H9 (cell line): Measurements from ENCODE around the gene APOH. TPM values are rescaled to one million over a fixed set of nuclear protein-coding genes. Genes with fewer than 3 reads are reported as not detected.

Source experiments
- DNase-seq: peaks from one replicate; pipeline ENCODE4 v3.0.0-alpha.2; 2017
- H2AFZ ChIP-seq: one replicate; pipeline ENCODE4 v1.6.1; 2013; ENCODE audit warnings: mild to moderate bottlenecking, low read length, control low read depth, moderate library complexity
- H2AK5ac ChIP-seq: 2 replicates; pipeline ENCODE4 v1.6.1; 2013; ENCODE audit warnings: low read length, control low read depth, mixed read lengths; ENCODE audit not compliant: insufficient read length
- H2BK120ac ChIP-seq: one replicate; pipeline ENCODE4 v1.6.1; 2013; ENCODE audit warnings: low read depth, mild to moderate bottlenecking, low read length, control low read depth, inconsistent platforms; ENCODE audit not compliant: poor library complexity, severe bottlenecking
- H2BK12ac ChIP-seq: 2 replicates; pipeline ENCODE4 v1.6.1; 2013; ENCODE audit warnings: low read length, control low read depth, mixed read lengths, low read depth; ENCODE audit not compliant: insufficient read length
- H2BK15ac ChIP-seq: 2 replicates; pipeline ENCODE4 v1.6.1; 2013; ENCODE audit warnings: low read depth, low read length, control low read depth
- H2BK20ac ChIP-seq: one replicate; pipeline ENCODE4 v1.6.1; 2013; ENCODE audit warnings: low read depth, mild to moderate bottlenecking, low read length, control low read depth, inconsistent platforms; ENCODE audit not compliant: poor library complexity, severe bottlenecking
- H2BK5ac ChIP-seq: 2 replicates; pipeline ENCODE4 v1.6.1; 2013; ENCODE audit warnings: low read length, control low read depth, mixed read lengths; ENCODE audit not compliant: insufficient read length
- H3K14ac ChIP-seq: 2 replicates; pipeline ENCODE4 v1.6.1; 2013; ENCODE audit warnings: low read length, control low read depth; ENCODE audit not compliant: insufficient read depth
- H3K18ac ChIP-seq: 2 replicates; pipeline ENCODE4 v1.6.1; 2013; ENCODE audit warnings: low read depth, mild to moderate bottlenecking, mixed read lengths, low read length, control low read depth; ENCODE audit not compliant: insufficient read length
- H3K23ac ChIP-seq: 2 replicates; pipeline ENCODE4 v1.6.1; 2013; ENCODE audit warnings: low read length, control low read depth, mixed read lengths, low read depth; ENCODE audit not compliant: insufficient read length
- H3K23me2 ChIP-seq: 2 replicates; pipeline ENCODE4 v1.6.1; 2013; ENCODE audit warnings: low read depth, mild to moderate bottlenecking, mixed read lengths, low read length, control low read depth; ENCODE audit not compliant: insufficient read length, poor library complexity, severe bottlenecking
- H3K27ac ChIP-seq: 2 replicates; pipeline ENCODE4 v1.5.1; 2013; ENCODE audit warnings: low read length, control low read depth, mixed read lengths, low read depth; ENCODE audit not compliant: insufficient read length
- H3K27me3 ChIP-seq: 2 replicates; pipeline ENCODE4 v1.6.1; 2013; ENCODE audit warnings: low read length, control low read depth, inconsistent platforms; ENCODE audit not compliant: insufficient read depth
- H3K4ac ChIP-seq: 2 replicates; pipeline ENCODE4 v1.6.1; 2013; ENCODE audit warnings: low read depth, mild to moderate bottlenecking, control low read depth, inconsistent platforms, low read length, moderate library complexity
- H3K4me1 ChIP-seq: 2 replicates; pipeline ENCODE4 v1.6.1; 2013; ENCODE audit warnings: low read length, control low read depth, inconsistent platforms; ENCODE audit not compliant: insufficient read depth
- H3K4me2 ChIP-seq: 2 replicates; pipeline ENCODE4 v1.6.1; 2013; ENCODE audit warnings: low read length, control low read depth, mixed read lengths; ENCODE audit not compliant: insufficient read length, insufficient read depth
- H3K56ac ChIP-seq: 2 replicates; pipeline ENCODE4 v1.6.1; 2013; ENCODE audit warnings: low read depth, mild to moderate bottlenecking, mixed read lengths, low read length, control low read depth; ENCODE audit not compliant: insufficient read length
- H3K79me1 ChIP-seq: 2 replicates; pipeline ENCODE4 v1.6.1; 2013; ENCODE audit warnings: low read depth, mild to moderate bottlenecking, moderate library complexity, low read length, control low read depth, inconsistent platforms; ENCODE audit not compliant: insufficient read depth, poor library complexity, severe bottlenecking
- H3K79me2 ChIP-seq: 2 replicates; pipeline ENCODE4 v1.6.1; 2013; ENCODE audit warnings: low read length, control low read depth, inconsistent platforms; ENCODE audit not compliant: insufficient read depth
- H3K9ac ChIP-seq: 2 replicates; pipeline ENCODE4 v1.6.1; 2013; ENCODE audit warnings: low read length, control low read depth, mixed read lengths; ENCODE audit not compliant: insufficient read length; ENCODE audit errors: extremely low read depth
- H3K9me3 ChIP-seq: one replicate; pipeline ENCODE4 v1.6.1; 2013; ENCODE audit warnings: low read depth, low read length, inconsistent platforms; ENCODE audit not compliant: control insufficient read depth
- H3T11ph ChIP-seq: one replicate; pipeline ENCODE4 v1.6.1; 2013; ENCODE audit warnings: mild to moderate bottlenecking, low read length, control low read depth, inconsistent platforms
- H4K20me1 ChIP-seq: one replicate; pipeline ENCODE4 v1.6.1; 2013; ENCODE audit not compliant: control insufficient read depth, insufficient read length, insufficient read depth
- H4K5ac ChIP-seq: 2 replicates; pipeline ENCODE4 v1.6.1; 2013; ENCODE audit warnings: low read depth, mild to moderate bottlenecking, mixed read lengths, low read length, control low read depth; ENCODE audit not compliant: insufficient read length
- H4K8ac ChIP-seq: replicated peaks from 2 replicates; pipeline ENCODE4 v1.6.1; 2013; ENCODE audit warnings: low read length, control low read depth, mixed read lengths, low read depth; ENCODE audit not compliant: insufficient read length
- H4K91ac ChIP-seq: 2 replicates; pipeline ENCODE4 v1.6.1; 2013; ENCODE audit warnings: low read depth, mild to moderate bottlenecking, moderate library complexity, mixed read lengths, low read length, control low read depth; ENCODE audit not compliant: insufficient read length
- H3K27ac Mint-ChIP-seq, 3 experiments: 2 replicates in 2 of 3; 3 replicates in 1 of 3; pipeline ENCODE4 v1.8.0; 2020 to 2021; ENCODE audit warnings: mixed read lengths in 3 of 3, mild to moderate bottlenecking in 1 of 3, moderate library complexity in 1 of 3
- H3K27me3 Mint-ChIP-seq: 2 replicates; pipeline ENCODE4 v1.8.0; 2021; ENCODE audit warnings: low read depth, mild to moderate bottlenecking, moderate library complexity, mixed read lengths
- H3K36me3 Mint-ChIP-seq, 3 experiments: 2 replicates in 2 of 3; 3 replicates in 1 of 3; pipeline ENCODE4 v1.8.0; 2020 to 2021; ENCODE audit warnings: low read depth in 3 of 3, mixed read lengths in 3 of 3; ENCODE audit not compliant: insufficient read depth in 1 of 3
- H3K4me1 Mint-ChIP-seq, 2 experiments: 2 replicates each; pipeline ENCODE4 v1.8.0; 2020; ENCODE audit warnings: mixed read lengths in 2 of 2
- H3K4me3 Mint-ChIP-seq, 2 experiments: 2 replicates in 1 of 2; 3 replicates in 1 of 2; pipeline ENCODE4 v1.8.0; 2020 to 2021; ENCODE audit warnings: mild to moderate bottlenecking in 2 of 2, mixed read lengths in 2 of 2, moderate library complexity in 1 of 2
- H3K9me3 Mint-ChIP-seq, 2 experiments: 2 replicates in 1 of 2; 3 replicates in 1 of 2; pipeline ENCODE4 v1.8.0; 2020; ENCODE audit warnings: mild to moderate bottlenecking in 2 of 2, mixed read lengths in 2 of 2, moderate library complexity in 1 of 2
- CTCF ChIP-seq: fragments of 200-600 bp; sonication (generic); conservative IDR thresholded peaks from 3 replicates; pipeline ENCODE4 v1.8.0; 2021; ENCODE audit warnings: antibody characterized with exemption, mild to moderate bottlenecking
- WGBS: extraction: QIAGEN DNeasy Blood & Tissue Kit; methylation state at CpG from one replicate; pipeline ENCODE4 v1.1.7; 2013; ENCODE audit warnings: missing lambda C conversion rate, low lambda C conversion rate, mixed read lengths; ENCODE audit not compliant: insufficient read length; ENCODE audit errors: extremely low coverage; 5-methylcytosine and 5-hydroxymethylcytosine counted together
- total RNA-seq: library from RNA; stranded (reverse); gene quantifications from 2 replicates; pipeline ENCODE4 v1.2.1, GENCODE V29; 2021

APOH gene
- total RNA-seq, 1 experiment from 2014 or later: not detected

GRCh38 chr17:66250686-66251085 is 21.5 kb upstream of the APOH start:
- H3K36me3 Mint-ChIP-seq: no peaks in the 10 kb centered on the region

More at GRCh38 chr17:66250686-66251085, 21.5 kb upstream of the APOH start:
- Histone ChIP-seq H2BK12ac (no peak overlapping the region), H3K9ac (no peak overlapping the region), H4K5ac (no peak overlapping the region), H3T11ph (no peak overlapping the region), H2BK15ac (no peak overlapping the region), H3K14ac (no peak overlapping the region), H2AK5ac (no peak overlapping the region), H2AFZ (no peak overlapping the region), H3K27ac (no peak overlapping the region), H3K56ac (no peak overlapping the region), H2BK120ac (no peak overlapping the region), H4K20me1 (no peaks in the 10 kb centered on the region), H3K23ac (no peak overlapping the region), H3K79me1 (no peaks in the 10 kb centered on the region), H2BK5ac (no peak overlapping the region), H3K18ac (no peak overlapping the region), H3K79me2 (no peaks in the 10 kb centered on the region), H3K9me3 (no peaks in the 10 kb centered on the region), H2BK20ac (no peak overlapping the region), H3K4ac (no peak overlapping the region), H3K27me3 (no peaks in the 10 kb centered on the region), H3K23me2 (no peaks in the 10 kb centered on the region), H3K4me2 (no peak overlapping the region), H4K91ac (no peak overlapping the region), H3K4me1 (no peaks in the 10 kb centered on the region), H4K8ac (no peak overlapping the region)
- no peaks in the 10 kb centered on the region for H3K27me3 Mint-ChIP-seq
- no peaks in the 10 kb centered on the region for H3K9me3 Mint-ChIP-seq
- no peaks in the 10 kb centered on the region for H3K4me1 Mint-ChIP-seq
- H3K4me3 Mint-ChIP-seq: no peak overlapping the region
- no CpG with 5 or more reads among the region's 3 CpGs for WGBS
- DNase-seq: no peak
- TF ChIP-seq CTCF: no peak
- H3K27ac Mint-ChIP-seq: no peak overlapping the region
